Stimulated activated CD4-positive, alpha-beta T cell treated with anti-CD3 and anti-CD28 coated beads, Interleukin-2, amount 100 ng/mL, for 24 hours (primary cell): ENCODE data around the gene TSEN34.
A peak's percentile ranks its signal among the peaks of the same experiment; 100 is the strongest.

ENCODE experiments used
- DNase-seq, 2 donors: peaks; one replicate each; pipeline ENCODE4 v3.0.0-alpha.2; 2020

Gene TSEN34

GRCh38 chr19:54191011-54191810 lies at the start of gene TSEN34:
TSS of gene TSEN34 (plus strand) at chr19:54191308. CDS start at chr19:54191365, 57 bp downstream.
- peak; percentile 86 to 88 for DNase-seq

- DNase-seq, result no peak
Measured at GRCh38 chr19:54141356-54141755, 49.8 kb upstream of the TSEN34 start.

GRCh38 chr19:54142166-54142780 lies 48.8 kb upstream of the TSEN34 start:
- DNase-seq, result no peak

- no peak for DNase-seq
Measured at GRCh38 chr19:54145541-54146158, 45.5 kb upstream of the TSEN34 start.

- DNase-seq, result no peak
Measured at GRCh38 chr19:54147676-54148075, 43.4 kb upstream of the TSEN34 start.

DNA sequence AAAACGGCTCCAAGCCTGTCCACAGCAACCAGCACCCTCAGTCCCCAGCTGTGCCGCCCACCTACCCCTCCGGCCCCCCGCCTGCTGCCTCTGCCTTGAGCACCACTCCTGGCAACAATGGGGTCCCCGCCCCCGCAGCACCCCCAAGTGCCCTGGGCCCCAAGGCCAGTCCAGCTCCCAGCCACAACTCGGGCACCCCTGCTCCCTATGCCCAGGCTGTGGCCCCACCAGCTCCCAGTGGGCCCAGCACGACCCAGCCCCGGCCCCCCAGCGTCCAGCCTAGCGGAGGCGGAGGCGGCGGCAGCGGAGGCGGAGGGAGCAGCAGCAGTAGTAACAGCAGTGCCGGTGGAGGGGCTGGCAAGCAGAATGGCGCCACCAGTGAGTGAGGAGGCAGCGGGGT lies 43.0 kb upstream of the TSEN34 start:
- no peak for DNase-seq

DNA sequence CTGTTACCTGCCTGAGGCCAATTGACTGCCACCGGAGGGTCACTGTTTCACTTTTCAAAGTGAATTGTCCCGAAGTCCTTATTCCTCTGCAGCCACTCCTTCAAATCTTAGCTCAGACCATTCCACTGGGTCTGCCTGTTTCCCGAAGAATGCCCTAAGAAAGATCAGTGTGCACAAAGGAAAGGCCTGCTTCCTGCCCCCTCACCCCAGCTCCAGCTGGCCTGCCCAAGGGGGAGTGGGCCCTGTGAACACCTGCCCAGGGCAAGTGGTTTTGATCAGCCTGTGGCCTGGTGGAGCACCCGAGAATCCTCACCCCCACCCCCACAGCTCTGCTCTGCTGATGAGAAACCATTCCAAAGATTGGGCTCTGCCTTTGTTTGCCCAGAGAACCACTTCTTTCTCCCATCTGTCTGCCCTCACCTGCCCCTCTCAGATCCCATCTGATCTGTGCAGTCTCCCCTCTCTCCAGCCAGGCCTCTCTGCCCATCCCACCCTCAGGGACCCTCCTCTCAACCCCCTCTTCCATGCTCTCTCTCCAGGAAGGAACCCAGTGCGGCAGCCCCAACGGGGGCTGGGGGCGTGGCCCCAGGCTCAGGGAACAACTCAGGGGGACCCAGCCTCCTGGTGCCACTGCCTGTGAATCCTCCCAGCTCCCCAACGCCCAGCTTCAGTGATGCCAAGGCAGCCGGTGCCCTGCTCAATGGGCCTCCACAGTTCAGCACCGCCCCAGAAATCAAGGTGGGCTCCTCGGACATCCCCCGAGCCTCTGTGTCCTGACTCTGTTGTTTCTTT lies 41.9 kb upstream of the TSEN34 start:
- DNase-seq, result no peak

DNA sequence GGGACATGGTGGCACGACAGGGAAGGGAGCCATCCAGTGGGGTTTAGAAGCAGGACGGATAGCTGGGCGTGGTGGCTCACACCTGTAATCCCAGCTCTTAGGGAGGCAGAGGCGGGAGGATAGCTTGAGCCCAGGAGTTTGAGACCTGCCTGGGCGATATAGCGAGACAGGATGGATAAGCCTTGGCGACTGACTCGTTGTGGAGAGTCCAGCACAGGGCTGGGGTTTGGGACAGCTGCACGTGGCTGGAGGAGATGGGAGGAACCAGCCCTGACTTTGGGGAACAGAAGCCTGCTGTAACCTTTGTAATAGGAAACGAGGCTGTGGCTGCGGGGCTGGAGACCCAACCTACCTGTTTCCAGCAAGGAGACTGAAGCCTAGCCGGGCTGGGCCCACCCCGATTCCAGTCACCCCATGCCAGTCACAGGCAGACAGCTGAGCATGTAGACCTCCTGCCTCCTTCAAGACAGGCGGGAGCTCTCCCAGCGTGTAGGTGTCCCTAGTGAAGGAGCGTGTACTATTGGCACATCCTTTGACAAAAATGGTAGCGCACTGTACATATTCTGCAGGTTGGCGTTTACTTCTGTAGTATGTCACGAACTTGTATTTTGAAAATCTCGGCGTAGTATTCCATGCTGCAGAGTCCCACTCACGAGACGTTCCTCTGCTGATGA lies 39.6 kb upstream of the TSEN34 start:
- no peak for DNase-seq

- no peak for DNase-seq
Measured at GRCh38 chr19:54152267-54152666, 38.8 kb upstream of the TSEN34 start.

DNA sequence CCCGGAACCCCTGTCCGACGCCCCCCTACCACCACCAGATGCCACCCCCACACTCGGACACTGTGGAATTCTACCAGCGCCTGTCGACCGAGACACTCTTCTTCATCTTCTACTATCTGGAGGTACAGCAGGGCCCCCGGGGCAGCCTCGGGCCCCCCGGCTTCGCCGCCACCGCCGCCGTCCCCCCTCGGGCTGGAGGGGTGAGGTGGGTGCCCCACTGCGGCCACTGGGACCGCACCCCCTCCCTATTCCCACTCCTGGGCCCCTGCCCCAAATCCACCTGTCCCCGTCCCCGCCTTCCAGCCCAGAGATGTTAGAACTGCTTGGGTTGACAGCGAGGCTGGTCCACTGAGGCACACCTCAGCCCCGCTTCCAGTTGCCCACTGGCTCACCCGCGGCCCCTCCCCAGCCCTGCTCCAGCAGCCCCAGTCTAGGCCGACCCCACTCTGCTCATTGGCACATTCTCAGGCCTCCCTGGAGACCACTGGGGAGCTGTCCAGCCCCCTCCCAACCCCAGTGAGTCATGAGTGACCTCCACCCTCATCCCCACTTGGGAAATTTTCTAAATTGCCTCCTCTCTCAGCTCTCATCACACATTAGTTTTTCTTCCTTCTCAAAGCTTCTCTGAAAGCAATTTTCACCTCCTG lies 38.1 kb upstream of the TSEN34 start:
- DNase-seq, result no peak

- no peak for DNase-seq
Measured at GRCh38 chr19:54153731-54154326, 37.3 kb upstream of the TSEN34 start.

GRCh38 chr19:54154603-54155345 lies 36.3 kb upstream of the TSEN34 start:
- DNase-seq, result no peak

DNA sequence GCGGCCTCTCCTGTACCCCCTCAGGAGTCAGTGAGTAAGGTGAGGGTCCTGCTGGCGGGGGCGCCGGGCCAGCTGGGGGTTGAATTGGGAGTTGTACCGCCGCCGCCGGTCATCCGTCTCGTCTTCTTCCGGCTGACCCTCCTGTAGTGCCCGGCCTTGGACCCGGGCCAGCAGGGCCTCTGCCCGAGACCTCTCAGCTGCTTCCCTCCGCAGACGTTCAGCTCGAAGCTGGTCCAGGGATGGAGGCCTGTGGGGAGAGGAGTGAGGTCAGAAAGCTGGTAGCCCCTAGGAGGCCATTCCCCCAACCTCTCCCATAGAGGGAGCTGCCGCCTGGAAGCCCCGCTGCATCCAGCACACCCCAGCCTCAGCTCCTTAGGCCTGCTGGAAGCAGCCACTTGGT lies 35.4 kb upstream of the TSEN34 start:
- no peak for DNase-seq

DNA sequence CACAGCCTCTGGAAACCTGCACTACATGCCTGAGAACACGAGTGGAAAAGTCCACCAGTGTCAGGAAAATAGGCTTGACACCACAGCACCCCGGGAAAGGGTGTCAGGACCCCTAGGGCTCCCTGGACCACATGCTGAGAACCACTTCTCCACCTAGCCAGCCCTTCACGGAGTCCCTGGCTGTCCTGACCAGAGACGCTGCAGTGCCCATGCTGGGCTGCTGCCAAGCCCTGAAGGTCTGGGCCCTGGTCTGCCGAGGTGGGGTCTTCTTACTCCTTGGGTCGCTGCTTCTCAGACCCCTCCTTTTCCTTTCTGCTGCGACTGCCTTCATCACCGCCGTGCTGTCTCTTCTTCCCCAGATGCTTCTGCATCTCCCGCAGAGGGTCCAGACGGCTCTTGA lies 34.6 kb upstream of the TSEN34 start:
- no peak for DNase-seq

GRCh38 chr19:54156953-54157352 lies 34.2 kb upstream of the TSEN34 start:
- DNase-seq, result no peak

- peak; percentile 41 to 46 for DNase-seq
Measured at GRCh38 chr19:54158812-54159351, 32.2 kb upstream of the TSEN34 start.

DNA sequence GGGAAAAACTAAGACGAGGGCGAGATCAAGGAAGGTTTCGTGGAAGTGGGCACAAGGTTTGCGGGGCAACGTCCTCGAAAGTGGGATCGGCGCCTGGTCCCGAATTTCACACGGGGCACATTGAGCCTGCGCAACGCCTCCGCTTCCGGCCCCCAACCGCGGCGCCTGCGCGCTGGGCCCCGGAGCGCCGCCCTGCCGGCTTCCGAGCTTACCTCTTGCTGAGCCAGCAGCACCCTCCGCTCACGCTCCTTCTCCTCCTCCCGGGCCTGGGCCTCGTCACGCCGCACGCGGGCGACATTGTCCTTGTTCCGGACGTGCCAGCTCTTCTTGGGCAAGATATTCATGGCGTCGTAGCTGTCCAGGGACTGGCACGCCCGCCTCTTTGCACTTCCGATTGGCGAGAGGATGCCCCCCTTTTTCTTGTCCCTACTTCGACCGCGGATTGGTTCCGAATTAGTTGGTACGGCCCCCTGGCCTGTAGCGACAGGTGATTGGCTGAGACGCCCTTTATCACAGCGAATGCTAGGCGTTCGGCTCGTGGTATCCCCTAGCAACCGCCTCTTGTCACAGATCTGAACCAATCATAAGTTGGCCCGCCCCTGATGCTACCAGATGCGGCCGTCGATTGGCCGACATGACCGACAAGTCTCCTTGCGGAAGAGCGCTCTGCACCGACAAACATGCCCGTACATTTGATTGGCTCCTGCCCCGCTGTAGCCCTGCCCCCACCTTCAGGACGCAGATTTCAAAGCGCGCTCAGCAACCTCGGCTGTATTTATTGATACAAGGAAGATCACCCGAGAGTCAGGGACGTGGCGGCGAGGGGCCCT lies 31.5 kb upstream of the TSEN34 start, which contains the start of gene LENG1:
Gene LENG1 (minus strand): TSS at position 370 of the 830 bp plus-strand sequence. CDS start 26 bp downstream, at position 344.
- peak; percentile 96 to 98 for DNase-seq

DNA sequence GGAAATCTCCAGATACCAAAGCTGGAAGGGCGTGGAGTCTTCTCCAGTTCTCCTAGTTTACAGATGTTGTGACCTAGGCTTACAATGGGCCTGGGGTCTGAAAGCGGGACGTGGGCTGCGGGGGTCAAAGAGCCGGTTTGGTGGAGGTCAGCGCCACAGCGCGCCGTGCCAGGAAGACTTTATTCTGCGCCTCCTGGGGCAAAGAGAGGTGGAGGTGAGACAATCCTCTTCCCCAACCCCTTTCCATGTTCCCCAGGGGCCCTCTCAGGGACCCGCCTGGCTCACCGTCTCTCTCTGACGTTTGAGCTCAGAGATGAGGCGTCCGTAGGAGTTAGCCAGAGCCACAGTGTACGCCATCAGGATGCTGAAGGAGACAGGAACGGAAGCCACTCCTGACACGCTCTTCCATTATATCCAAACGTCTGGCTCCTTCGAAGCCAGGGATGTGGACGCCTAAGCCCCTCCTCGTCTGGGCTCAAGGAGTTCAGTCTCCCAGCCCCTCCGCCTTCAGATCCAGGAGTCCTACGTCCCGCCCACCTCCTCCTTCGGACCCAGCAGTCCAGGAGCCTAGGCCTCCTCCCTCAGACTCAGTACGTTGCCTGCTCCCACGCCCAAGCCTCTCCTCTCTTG lies 30.8 kb upstream of the TSEN34 start:
- DNase-seq, result no peak

- DNase-seq, result no peak
Measured at GRCh38 chr19:54160854-54161253, 30.3 kb upstream of the TSEN34 start.
